NCI-H146 treated with DMSO at 0.1 percent for 48 hours (cell line): Measurements from ENCODE around the gene CLHC1.
"Not testable (repeated sequence)": the region's sequence is repeated elsewhere in the genome, so short reads cannot be mapped to it uniquely, and the experiment has no call there.

Experiments used
- DNase-seq: peaks from one replicate; lab custom pipeline; 2025; ENCODE audit not compliant: unreplicated experiment; lab: John Stamatoyannopoulos, UW

The CLHC1 gene

GRCh38 chr2:55232863-55233657, 967 bp upstream of the CLHC1 start:
- no peak for DNase-seq

- DNase-seq, result no peak
These were observed 478 bp downstream of the CLHC1 start for GRCh38 chr2:55231546-55232083.

- no peak for DNase-seq
These were observed 1.5 kb downstream of the CLHC1 start for GRCh38 chr2:55230551-55230950.

GRCh38 chr2:55229221-55229620, 2.9 kb downstream of the CLHC1 start:
- no peak for DNase-seq

DNA sequence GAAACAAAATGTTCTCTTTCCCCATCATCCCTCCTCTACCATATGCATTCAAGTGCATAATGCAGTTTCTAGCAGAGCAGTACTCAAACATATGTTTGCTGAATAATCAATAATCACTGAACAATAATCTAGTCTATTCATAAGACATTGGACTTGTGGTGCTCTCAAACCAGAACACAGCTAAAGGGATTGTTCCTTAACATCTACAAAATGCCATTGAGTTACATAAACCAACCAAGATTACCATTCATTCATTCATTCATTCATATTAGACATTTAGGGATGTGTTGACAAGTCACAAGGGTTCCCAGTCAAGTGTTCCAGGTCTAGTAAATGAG, 3.9 kb downstream of the CLHC1 start:
- no peak for DNase-seq

GRCh38 chr2:55227437-55228225, 4.5 kb downstream of the CLHC1 start:
- not testable (repeated sequence) for DNase-seq

GRCh38 chr2:55225481-55226020, 6.5 kb downstream of the CLHC1 start:
- no peak for DNase-seq

DNA sequence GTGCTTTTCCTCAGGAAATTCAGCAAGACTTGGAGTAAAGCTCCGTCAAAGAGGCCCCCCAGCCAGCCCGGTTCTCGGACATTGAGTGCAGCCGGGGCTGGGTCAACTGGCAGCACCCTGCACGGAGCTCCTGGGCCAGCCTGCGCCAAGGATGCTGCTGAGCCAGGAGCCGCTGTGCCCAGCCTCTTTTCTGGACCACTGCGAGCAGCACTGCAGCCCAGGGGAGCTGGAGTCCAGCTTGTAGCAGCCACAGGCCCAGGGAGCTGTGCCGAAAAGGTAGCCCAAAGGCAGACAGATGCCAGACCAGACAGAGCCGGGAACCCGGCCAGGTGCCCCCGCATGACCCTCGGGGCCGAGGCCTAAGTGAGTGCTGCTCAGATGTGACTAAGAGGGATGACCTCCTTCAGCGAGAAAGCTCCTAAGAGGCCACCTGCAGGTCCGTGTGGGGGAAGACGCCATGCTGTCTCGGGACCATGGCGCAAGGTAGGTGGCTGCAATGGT, 7.3 kb downstream of the CLHC1 start:
- DNase-seq, result no peak

GRCh38 chr2:55223958-55224760, 7.9 kb downstream of the CLHC1 start:
- DNase-seq, result no peak

GRCh38 chr2:55213822-55214221, 18.3 kb downstream of the CLHC1 start:
- no peak for DNase-seq

GRCh38 chr2:55204950-55205349, 27.1 kb downstream of the CLHC1 start:
- DNase-seq, result no peak

DNA sequence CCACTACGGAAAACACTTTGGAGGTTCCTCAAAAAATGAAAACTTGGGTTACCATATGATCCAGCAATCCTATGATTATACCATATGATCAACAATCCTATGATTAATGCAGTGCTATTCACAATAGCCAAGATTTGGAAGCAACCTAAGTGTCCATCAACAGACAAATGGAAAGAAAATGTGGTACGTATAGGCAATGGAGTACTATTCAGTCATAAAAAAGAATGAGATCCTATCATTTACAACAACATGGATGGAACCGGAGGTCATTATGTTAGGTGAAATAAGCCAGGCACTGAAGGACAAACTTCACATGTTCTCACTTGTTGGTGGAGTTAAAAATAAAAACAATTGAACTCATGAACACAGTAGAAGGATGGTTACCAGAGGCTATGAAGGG, 27.6 kb downstream of the CLHC1 start:
- DNase-seq, result no peak

GRCh38 chr2:55200416-55200815, 31.7 kb downstream of the CLHC1 start:
- no peak for DNase-seq

DNA sequence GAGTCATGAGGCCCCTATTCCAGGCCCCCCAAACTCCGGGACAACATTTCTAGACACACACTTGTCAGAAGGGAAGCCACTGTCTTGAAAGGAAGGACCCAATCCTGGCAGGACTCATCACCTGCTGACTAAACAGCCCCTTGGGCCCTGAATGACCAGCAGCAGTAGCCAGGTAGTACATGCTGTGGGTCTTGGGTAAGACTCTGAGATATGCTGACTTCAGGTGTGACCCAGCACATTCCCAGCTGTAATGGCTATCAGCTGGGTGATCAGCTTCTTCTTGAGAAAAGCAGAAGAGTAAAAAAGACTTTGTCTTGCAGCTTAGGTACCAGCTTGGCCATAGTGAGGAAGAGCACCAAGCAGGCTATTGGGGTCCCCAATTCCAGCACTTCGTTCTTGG, 35.6 kb downstream of the CLHC1 start:
- DNase-seq, result no peak

- not testable (repeated sequence) for DNase-seq
These were observed 40.2 kb downstream of the CLHC1 start for GRCh38 chr2:55191888-55192287.

- not testable (repeated sequence) for DNase-seq
These were observed 45.3 kb downstream of the CLHC1 start for GRCh38 chr2:55186837-55187236.

DNA sequence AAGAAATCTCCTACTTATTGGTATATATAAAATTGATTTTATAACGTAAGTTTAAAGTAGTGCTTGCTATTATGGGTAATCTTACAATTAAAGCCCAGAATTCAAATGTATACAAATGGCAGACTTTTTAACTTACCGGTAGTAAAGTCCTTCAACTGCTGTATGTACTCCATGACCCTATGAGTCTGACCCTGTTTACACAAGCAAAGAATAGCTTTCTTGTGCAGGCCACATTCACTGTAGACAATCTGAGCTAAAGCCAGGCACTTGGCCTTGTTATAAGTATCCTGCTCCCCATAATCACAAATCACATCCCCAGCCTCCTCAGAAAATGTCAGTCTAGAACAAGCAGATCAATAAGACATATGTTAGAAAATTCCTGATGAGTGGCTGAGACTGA, 51.7 kb downstream of the CLHC1 start:
- no peak for DNase-seq

DNA sequence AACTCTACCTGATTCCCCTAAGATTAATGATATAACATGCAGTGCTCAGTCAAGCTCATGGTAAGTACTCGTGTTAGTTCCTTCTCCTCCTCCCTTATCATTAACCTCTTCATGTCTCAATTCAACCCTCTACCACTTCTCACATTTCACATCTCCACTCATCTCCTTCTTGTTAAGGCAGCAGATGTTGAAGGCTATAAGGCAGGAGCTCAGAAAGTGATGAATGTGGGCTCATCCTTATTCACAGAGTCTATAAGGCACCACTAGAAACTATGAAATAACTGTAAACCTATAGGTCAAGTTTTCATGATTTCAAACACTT, 56.0 kb downstream of the CLHC1 start:
- DNase-seq, result no peak

- no peak for DNase-seq
These were observed 56.6 kb downstream of the CLHC1 start for GRCh38 chr2:55175254-55176093.

GRCh38 chr2:55173438-55174054, 58.5 kb downstream of the CLHC1 start:
- DNase-seq, result no peak
